K562 (cell line): ENCODE results near the gene FTL. TPM values are rescaled to one million over a fixed set of nuclear protein-coding genes. Genes with fewer than 3 reads are reported as not detected.

ENCODE experiments used
- ADNP ChIP-seq: fragments of 200-800 bp; sonication (Bioruptor generic); IDR thresholded peaks from 2 replicates; pipeline ENCODE4 v1.6.1; 2016; ENCODE audit warnings: missing genetic modification characterization, missing compliant biosample characterization
- DMBX1 ChIP-seq: fragments of 250-450 bp; sonication (Bioruptor Pico); IDR thresholded peaks from 2 replicates; pipeline ENCODE4 v1.8.0; 2022; ENCODE audit warnings: inconsistent platforms, mild to moderate bottlenecking, moderate library complexity, borderline replicate concordance
- ELF2 ChIP-seq: fragments of 250-450 bp; sonication (Bioruptor Pico); IDR thresholded peaks from 2 replicates; pipeline ENCODE4 v1.5.0; 2021; ENCODE audit warnings: mild to moderate bottlenecking
- HEY1 ChIP-seq: fragments of 250-450 bp; sonication (Bioruptor Pico); IDR thresholded peaks from 2 replicates; pipeline ENCODE4 v1.5.0; 2020; ENCODE audit warnings: mild to moderate bottlenecking, moderate library complexity, borderline replicate concordance
- NBN ChIP-seq: fragments of 450-650 bp; IDR thresholded peaks from 2 replicates; pipeline ENCODE4 v1.6.1; 2016; ENCODE audit warnings: low read depth, mild to moderate bottlenecking
- NFATC3 ChIP-seq: fragments of 450-650 bp; IDR thresholded peaks from 2 replicates; pipeline ENCODE4 v1.6.1; 2017; ENCODE audit warnings: mild to moderate bottlenecking
- NFXL1 ChIP-seq: fragments of 450-650 bp; formaldehyde crosslinking; IDR thresholded peaks from 2 replicates; pipeline ENCODE4 v1.4.0; 2021; ENCODE audit warnings: mild to moderate bottlenecking
- NUFIP1 ChIP-seq: fragments of 450-650 bp; IDR thresholded peaks from 2 replicates; pipeline ENCODE4 v1.6.1; 2018; ENCODE audit not compliant: partially characterized antibody
- PBX2 ChIP-seq, 2 experiments: IDR thresholded peaks in 1 of 2; conservative IDR thresholded peaks in 1 of 2; 2 replicates each; pipeline ENCODE4 v1.6.1; 2016; ENCODE audit warnings: low read depth in 2 of 2, mild to moderate bottlenecking in 1 of 2, missing compliant biosample characterization in 1 of 2, missing genetic modification characterization in 1 of 2, moderate library complexity in 1 of 2
- POLR2B ChIP-seq: fragments of 450-650 bp; IDR thresholded peaks from 2 replicates; pipeline ENCODE4 v1.6.1; 2018; ENCODE audit warnings: low read depth; ENCODE audit not compliant: partially characterized antibody
- PRMT5 ChIP-seq: sonication (generic); formaldehyde crosslinking; IDR thresholded peaks from 2 replicates; pipeline ENCODE4 v1.5.0; 2020; ENCODE audit warnings: missing genetic modification reagents
- PRPF4 ChIP-seq: fragments of 200-400 bp; formaldehyde crosslinking; IDR thresholded peaks from one replicate; pipeline ENCODE4 v1.6.1; 2017; ENCODE audit warnings: low read length, low read depth, mild to moderate bottlenecking; ENCODE audit not compliant: insufficient read depth, poor library complexity, severe bottlenecking
- RBM15 ChIP-seq: fragments of 200-400 bp; formaldehyde crosslinking; IDR thresholded peaks from 2 replicates; pipeline ENCODE4 v1.6.1; 2018; ENCODE audit warnings: mild to moderate bottlenecking, low read length, moderate library complexity; ENCODE audit not compliant: insufficient read depth
- RNF2 ChIP-seq: sonication (generic); IDR thresholded peaks from 2 replicates; pipeline ENCODE4 v1.6.1; 2016
- SRSF1 ChIP-seq: fragments of 200-400 bp; formaldehyde crosslinking; IDR thresholded peaks from 2 replicates; pipeline ENCODE4 v1.6.1; 2017; ENCODE audit warnings: mild to moderate bottlenecking, low read depth, low read length, moderate library complexity
- ZNF436 ChIP-seq: fragments of 250-450, 450-650 bp; sonication (Bioruptor Pico); formaldehyde crosslinking; IDR thresholded peaks from 2 replicates; pipeline ENCODE4 v1.7.0; 2020; ENCODE audit warnings: mild to moderate bottlenecking
- ZNF584 ChIP-seq: fragments of 200-800 bp; sonication (Bioruptor generic); IDR thresholded peaks from 2 replicates; pipeline ENCODE4 v1.6.1; 2016; ENCODE audit warnings: low read depth, mild to moderate bottlenecking, missing genetic modification characterization, missing compliant biosample characterization
- ZNF644 ChIP-seq: fragments of 200-800 bp; sonication (Bioruptor generic); IDR thresholded peaks from 2 replicates; pipeline ENCODE4 v1.6.1; 2016; ENCODE audit warnings: low read depth, missing genetic modification characterization, missing compliant biosample characterization
- ZNF780A ChIP-seq: fragments of 250-450 bp; sonication (Bioruptor Pico); IDR thresholded peaks from 2 replicates; pipeline ENCODE4 v1.5.0; 2021; ENCODE audit warnings: mild to moderate bottlenecking
- polyA plus RNA-seq, 8 experiments: library from polyadenylated mRNA; depleted of rRNA in 4 of 8; stranded (reverse) in 5 of 8; unstranded in 3 of 8; fragments of >200 nt; fragmentation: Nextera tagmentation in 2 of 8; fragmentation: Illumina TruSeq in 1 of 8; extraction: Ambion mirVana in 2 of 8; extraction: Trizol in 1 of 8; gene quantifications; 2 replicates each; pipeline versions ENCODE4 v1.2.1 to v1.2.3, GENCODE V29; 2011 to 2014; ENCODE audit warnings: inconsistent platforms in 1 of 8, missing spikeins in 1 of 8
- total RNA-seq, 7 experiments: library from RNA; depleted of rRNA in 6 of 7; stranded (reverse); fragments of >200 nt in 6 of 7; fragmentation: Illumina TruSeq in 2 of 7; extraction: Trizol in 2 of 7; gene quantifications; 2 replicates each; pipeline versions ENCODE4 v1.2.1 to v1.2.3, GENCODE V29; 2011 to 2021; ENCODE audit warnings: low replicate concordance in 1 of 7
- TF ChIP-seq, protein P1 (sequence below): fragments of 450-650 bp; IDR thresholded peaks from one replicate; pipeline ENCODE4 v1.6.1; 2018; ENCODE audit warnings: mild to moderate bottlenecking, moderate library complexity; ENCODE audit not compliant: partially characterized antibody
- TF ChIP-seq, protein P2 (sequence below): fragments of 450-650 bp; formaldehyde crosslinking; IDR thresholded peaks from 2 replicates; pipeline ENCODE4 v1.4.0; 2020; ENCODE audit warnings: mild to moderate bottlenecking
- TF ChIP-seq, protein P3 (sequence below): fragments of 450-650 bp; IDR thresholded peaks from 2 replicates; pipeline ENCODE4 v1.6.1; 2016; ENCODE audit warnings: antibody characterized with exemption

The FTL gene
- total and polyA plus RNA-seq, 9 of the 15 experiments (the other 6 are each of a cell fraction or from before 2014, with no cell fraction given): 1,231 to 27,415 (median 3,965) TPM

- TF ChIP-seq PBX2 (CRISPR knock-in tag; IDR thresholded peaks at IDR 0.05; ENCODE audit: low read depth) (no peak), PBX2 (tag; conservative IDR thresholded peaks at IDR 0.05; ENCODE audit: low read depth) (no peak), ZNF644 (tag) (no peak), ZNF780A (CRISPR knock-in tag) (0 out of 2 replicates have a peak, but pooled peaks have one; percentile 47), POLR2B (peak; percentile 39), DMBX1 (no peak), ZNF584 (CRISPR knock-in tag) (0 out of 2 replicates have a peak, but pooled peaks have one; percentile 31), NUFIP1 (no peak), ADNP (tag) (no peak), ELF2 (CRISPR knock-in tag) (no peak), HEY1 (CRISPR knock-in tag) (0 out of 2 replicates have a peak, but pooled peaks have one; percentile 14), ZNF436 (CRISPR knock-in tag) (no peak; the same call in none of the 2 replicates), RBM15 (no peak), NBN (no peak), SRSF1 (no peak), RNF2 (no peak), NFATC3 (peak; percentile 25; the same call in 1 of the 2 replicates), NFXL1 (CRISPR knock-in tag) (no peak), PRPF4 (no peak), PRMT5 (CRISPR knock-in tag) (no peak)
- TF ChIP-seq, protein P1, sequence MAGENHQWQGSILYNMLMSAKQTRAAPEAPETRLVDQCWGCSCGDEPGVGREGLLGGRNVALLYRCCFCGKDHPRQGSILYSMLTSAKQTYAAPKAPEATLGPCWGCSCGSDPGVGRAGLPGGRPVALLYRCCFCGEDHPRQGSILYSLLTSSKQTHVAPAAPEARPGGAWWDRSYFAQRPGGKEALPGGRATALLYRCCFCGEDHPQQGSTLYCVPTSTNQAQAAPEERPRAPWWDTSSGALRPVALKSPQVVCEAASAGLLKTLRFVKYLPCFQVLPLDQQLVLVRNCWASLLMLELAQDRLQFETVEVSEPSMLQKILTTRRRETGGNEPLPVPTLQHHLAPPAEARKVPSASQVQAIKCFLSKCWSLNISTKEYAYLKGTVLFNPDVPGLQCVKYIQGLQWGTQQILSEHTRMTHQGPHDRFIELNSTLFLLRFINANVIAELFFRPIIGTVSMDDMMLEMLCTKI: no peak
- TF ChIP-seq, protein P2, sequence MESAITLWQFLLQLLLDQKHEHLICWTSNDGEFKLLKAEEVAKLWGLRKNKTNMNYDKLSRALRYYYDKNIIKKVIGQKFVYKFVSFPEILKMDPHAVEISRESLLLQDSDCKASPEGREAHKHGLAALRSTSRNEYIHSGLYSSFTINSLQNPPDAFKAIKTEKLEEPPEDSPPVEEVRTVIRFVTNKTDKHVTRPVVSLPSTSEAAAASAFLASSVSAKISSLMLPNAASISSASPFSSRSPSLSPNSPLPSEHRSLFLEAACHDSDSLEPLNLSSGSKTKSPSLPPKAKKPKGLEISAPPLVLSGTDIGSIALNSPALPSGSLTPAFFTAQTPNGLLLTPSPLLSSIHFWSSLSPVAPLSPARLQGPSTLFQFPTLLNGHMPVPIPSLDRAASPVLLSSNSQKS (CRISPR knock-in tag): no peak
- TF ChIP-seq, protein P3, sequence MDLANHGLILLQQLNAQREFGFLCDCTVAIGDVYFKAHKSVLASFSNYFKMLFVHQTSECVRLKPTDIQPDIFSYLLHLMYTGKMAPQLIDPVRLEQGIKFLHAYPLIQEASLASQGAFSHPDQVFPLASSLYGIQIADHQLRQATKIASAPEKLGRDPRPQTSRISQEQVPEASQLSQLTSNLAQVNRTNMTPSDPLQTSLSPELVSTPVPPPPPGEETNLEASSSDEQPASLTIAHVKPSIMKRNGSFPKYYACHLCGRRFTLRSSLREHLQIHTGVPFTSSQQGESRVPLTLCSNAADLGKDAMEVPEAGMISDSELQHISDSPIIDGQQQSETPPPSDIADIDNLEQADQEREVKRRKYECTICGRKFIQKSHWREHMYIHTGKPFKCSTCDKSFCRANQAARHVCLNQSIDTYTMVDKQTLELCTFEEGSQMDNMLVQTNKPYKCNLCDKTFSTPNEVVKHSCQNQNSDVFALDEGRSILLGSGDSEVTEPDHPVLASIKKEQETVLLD: no peak
Measured at GRCh38 chr19:48966541-48967345, 1.6 kb downstream of the FTL start (continued).
